Upper lobe of left lung (tissue), 6 donors: ENCODE measurements around the gene POLDIP3. TPM values are rescaled to one million over a fixed set of nuclear protein-coding genes. Genes with fewer than 3 reads are reported as not detected.
A peak's percentile ranks its signal among the peaks of the same experiment; 100 is the strongest.

ENCODE experiments used
- ATAC-seq, 2 donors: fragments of 200-7000 bp; cut with Tn5 transposase; one replicate each; pipeline ENCODE4 v1.9.1; 2022; ENCODE audit warnings: mild to moderate bottlenecking in 2 of 2, moderate library complexity in 2 of 2; ENCODE audit not compliant: low FRiP score in 2 of 2
- DNase-seq, 2 donors: peaks; one replicate each; pipeline ENCODE4 v3.0.0-alpha.2; 2019 to 2020
- H3K27ac ChIP-seq, 4 donors: fragments of 200-600 bp; sonication (generic); one replicate each; pipeline ENCODE4 v1.5.1; 2016 to 2019
- H3K27me3 ChIP-seq, 4 donors: fragments of 200-600 bp; sonication (generic); one replicate each; pipeline ENCODE4 v1.5.1; 2017 to 2019
- H3K36me3 ChIP-seq, 4 donors: fragments of 200-600 bp; sonication (generic); one replicate each; pipeline ENCODE4 v1.5.1; 2016 to 2019
- H3K4me1 ChIP-seq, 4 donors: fragments of 200-600 bp; sonication (generic); one replicate each; pipeline ENCODE4 v1.5.1; 2018 to 2019
- H3K4me3 ChIP-seq, 4 donors: fragments of 200-600 bp; sonication (generic); one replicate each; pipeline ENCODE4 v1.5.1; 2017 to 2019; ENCODE audit warnings: mild to moderate bottlenecking in 2 of 4, moderate library complexity in 1 of 4
- H3K9me3 ChIP-seq, 4 donors: fragments of 200-600 bp; sonication (generic); one replicate each; pipeline ENCODE4 v1.5.1; 2018 to 2019
- EP300 ChIP-seq, 4 donors: sonication (generic); formaldehyde crosslinking; IDR thresholded peaks; one replicate each; pipeline ENCODE4 v1.5.1; 2017; ENCODE audit warnings: antibody characterized with exemption in 4 of 4, control low read depth in 2 of 4
- POLR2A ChIP-seq, 4 donors: fragments of 450-650 bp; IDR thresholded peaks; one replicate each; pipeline ENCODE4 v1.5.1; 2016 to 2017; ENCODE audit warnings: antibody characterized with exemption in 4 of 4, mild to moderate bottlenecking in 2 of 4
- POLR2AphosphoS5 ChIP-seq, 2 donors: sonication (generic); formaldehyde crosslinking; IDR thresholded peaks; one replicate each; pipeline ENCODE4 v1.5.1; 2017; ENCODE audit warnings: antibody characterized with exemption in 2 of 2
- WGBS, 2 donors: methylation state at CpG; one replicate each; pipeline ENCODE4 v1.1.5; 2017 to 2018; 5-methylcytosine and 5-hydroxymethylcytosine counted together
- total RNA-seq, 6 donors: library from RNA; depleted of rRNA in 4 of 6; stranded (reverse); fragments of >200 nt in 4 of 6; gene quantifications; one replicate each; pipeline versions ENCODE4 v1.1.0 to v1.2.1, GENCODE V29; 2016 to 2021
- TF ChIP-seq, protein P1 (sequence below), 6 experiments: fragments of 450-650 bp in 4 of 6; fragments of 200-600 bp in 2 of 6; sonication (generic) in 2 of 6; IDR thresholded peaks; one replicate each; pipeline ENCODE4 v1.5.1; 2016 to 2019; ENCODE audit warnings: antibody characterized with exemption in 6 of 6
- donor health status: DM: no; HTN: no; CAD: no; lungs with moderate emphysema.
- donor health status: DM: no; HTN: yes; CAD: no; lungs with severe emphysema.

The POLDIP3 gene
- total RNA-seq, 6 donors from 2014 or later = 38.0 to 74.5 (median 55.6) TPM

DNA sequence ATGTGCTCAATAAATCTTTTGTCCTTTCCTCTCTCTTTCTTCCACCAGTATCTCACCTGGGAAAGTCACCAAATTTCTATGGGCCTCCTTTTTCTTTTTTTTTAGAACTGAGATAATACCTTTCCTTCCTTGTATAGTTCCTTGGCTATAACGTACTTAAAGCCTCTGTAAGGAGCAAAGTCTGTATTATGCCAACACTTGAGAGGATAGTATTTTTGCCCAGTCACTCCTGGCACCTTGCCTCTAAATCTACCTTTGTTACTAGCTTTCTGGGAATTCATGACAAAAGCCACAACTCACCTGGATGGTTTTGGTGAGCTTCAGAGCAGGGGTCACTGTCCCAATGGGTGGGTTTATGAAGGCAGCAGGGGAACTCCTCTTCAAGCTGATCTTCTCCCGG, 12.2 kb downstream of the POLDIP3 start:
- Histone ChIP-seq H3K4me3 (no peak overlapping the region), H3K27me3 (no peaks in the 10 kb centered on the region), H3K4me1 (peaks cover 15 to 48% (median 38%) of the 10 kb centered on the region in 4 donors), H3K36me3 (peaks cover 18 to 62% (median 50%) of the 10 kb centered on the region in 4 donors), H3K27ac (peak overlapping the region; percentile 12 to 47 (median 38)), H3K9me3 (no peaks in the 10 kb centered on the region)
- no peak for DNase-seq
- 68 to 70% methylated on average over 2 of the region's 2 CpGs for WGBS, 2 donors
- TF ChIP-seq, protein P1, sequence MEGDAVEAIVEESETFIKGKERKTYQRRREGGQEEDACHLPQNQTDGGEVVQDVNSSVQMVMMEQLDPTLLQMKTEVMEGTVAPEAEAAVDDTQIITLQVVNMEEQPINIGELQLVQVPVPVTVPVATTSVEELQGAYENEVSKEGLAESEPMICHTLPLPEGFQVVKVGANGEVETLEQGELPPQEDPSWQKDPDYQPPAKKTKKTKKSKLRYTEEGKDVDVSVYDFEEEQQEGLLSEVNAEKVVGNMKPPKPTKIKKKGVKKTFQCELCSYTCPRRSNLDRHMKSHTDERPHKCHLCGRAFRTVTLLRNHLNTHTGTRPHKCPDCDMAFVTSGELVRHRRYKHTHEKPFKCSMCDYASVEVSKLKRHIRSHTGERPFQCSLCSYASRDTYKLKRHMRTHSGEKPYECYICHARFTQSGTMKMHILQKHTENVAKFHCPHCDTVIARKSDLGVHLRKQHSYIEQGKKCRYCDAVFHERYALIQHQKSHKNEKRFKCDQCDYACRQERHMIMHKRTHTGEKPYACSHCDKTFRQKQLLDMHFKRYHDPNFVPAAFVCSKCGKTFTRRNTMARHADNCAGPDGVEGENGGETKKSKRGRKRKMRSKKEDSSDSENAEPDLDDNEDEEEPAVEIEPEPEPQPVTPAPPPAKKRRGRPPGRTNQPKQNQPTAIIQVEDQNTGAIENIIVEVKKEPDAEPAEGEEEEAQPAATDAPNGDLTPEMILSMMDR (IDR thresholded peaks at IDR 0.05) = no peak
- TF ChIP-seq POLR2A (IDR thresholded peaks at IDR 0.05) = no peak
- no peak for TF ChIP-seq POLR2AphosphoS5 (IDR thresholded peaks at IDR 0.05)
- TF ChIP-seq EP300 (IDR thresholded peaks at IDR 0.05) = no peak
- ATAC-seq = no peak

DNA sequence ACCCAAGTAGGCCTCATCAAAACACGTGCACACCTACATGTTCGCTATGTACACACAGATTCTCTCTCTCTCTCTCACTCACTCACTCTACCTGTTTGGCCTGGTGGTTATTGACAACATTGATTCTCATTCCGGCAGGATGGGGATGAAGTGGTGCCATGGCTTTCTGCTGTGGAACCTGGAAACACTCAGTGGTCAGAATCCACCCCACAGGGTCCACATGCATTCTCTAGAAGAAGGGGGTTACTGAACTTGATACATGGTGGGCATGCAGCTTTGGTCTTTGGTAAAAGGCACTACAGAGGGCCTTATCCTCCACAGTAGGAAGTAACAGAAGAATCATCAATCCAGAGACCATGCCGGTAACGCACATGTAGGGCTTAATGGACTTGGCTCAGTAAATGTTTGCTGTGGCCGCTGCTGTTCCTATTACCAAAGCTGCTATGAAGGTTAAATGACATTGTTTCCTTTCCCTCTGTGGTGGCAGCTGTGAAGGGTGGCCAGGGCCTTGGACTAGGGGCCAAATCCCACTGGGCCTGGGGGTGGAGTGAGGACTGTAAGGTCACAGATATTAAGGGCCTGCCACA, 12.7 kb downstream of the POLDIP3 start:
- Histone ChIP-seq H3K27ac (peak overlapping the region; percentile 12 to 45 (median 25)), H3K9me3 (no peaks in the 10 kb centered on the region), H3K27me3 (no peaks in the 10 kb centered on the region), H3K36me3 (peaks cover 22 to 67% (median 55%) of the 10 kb centered on the region in 4 donors), H3K4me1 (peaks cover 15 to 48% (median 39%) of the 10 kb centered on the region in 4 donors), H3K4me3 (no peak overlapping the region)
- DNase-seq = no peak
- TF ChIP-seq, protein P1 (IDR thresholded peaks at IDR 0.05) = no peak
- no peak for TF ChIP-seq EP300 (IDR thresholded peaks at IDR 0.05)
- no peak for TF ChIP-seq POLR2AphosphoS5 (IDR thresholded peaks at IDR 0.05)
- no peak for TF ChIP-seq POLR2A (IDR thresholded peaks at IDR 0.05)
- ATAC-seq = no peak
- WGBS, 2 donors = 68 to 81% methylated on average over 6 of the region's 6 CpGs

DNA sequence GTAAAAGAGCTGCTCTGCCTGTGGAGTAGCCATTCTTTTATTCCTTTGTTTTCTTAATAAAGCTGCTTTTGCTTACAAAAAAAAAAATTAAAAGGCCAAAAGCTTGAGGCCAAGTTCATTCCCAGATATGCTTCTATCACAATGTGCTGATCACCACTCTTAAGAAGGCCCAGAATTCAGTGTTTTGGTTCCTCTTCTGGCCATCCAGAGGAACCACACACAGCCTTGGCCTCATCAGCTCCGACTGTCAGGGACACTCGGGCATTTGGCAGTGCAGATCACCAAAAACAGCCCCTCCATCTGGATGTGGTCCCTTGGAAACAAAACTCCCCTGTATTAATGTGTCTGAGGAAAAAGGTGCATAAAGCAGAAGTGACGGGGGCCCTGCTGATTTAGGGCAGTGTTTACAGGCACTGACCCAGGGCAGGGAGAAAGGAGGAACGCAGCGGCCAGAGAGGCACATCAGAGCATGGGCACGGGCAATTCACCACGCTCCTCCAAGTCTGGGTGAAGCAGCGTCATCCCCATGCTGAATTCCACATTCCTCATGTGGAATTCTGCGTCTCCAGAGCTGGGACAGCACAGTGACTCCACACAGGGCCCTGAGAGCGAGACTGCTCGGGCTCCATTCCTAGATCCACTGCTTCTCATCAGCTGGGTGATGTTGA, 17.7 kb downstream of the POLDIP3 start:
- peaks cover 0 to 13% (median 8%) of the 10 kb centered on the region in 4 donors for H3K4me1 ChIP-seq
- WGBS, 2 donors = 91 to 93% methylated on average over 11 of the region's 11 CpGs
- no peaks in the 10 kb centered on the region for H3K27me3 ChIP-seq
- peaks cover 47 to 100% (median 90%) of the 10 kb centered on the region in 4 donors for H3K36me3 ChIP-seq
- H3K27ac ChIP-seq = no peak overlapping the region
- ATAC-seq = no peak
- H3K9me3 ChIP-seq = no peaks in the 10 kb centered on the region
- no peak for TF ChIP-seq POLR2AphosphoS5 (IDR thresholded peaks at IDR 0.05)
- TF ChIP-seq, protein P1 (IDR thresholded peaks at IDR 0.05) = no peak
- no peak for TF ChIP-seq POLR2A (IDR thresholded peaks at IDR 0.05)
- no peak for TF ChIP-seq EP300 (IDR thresholded peaks at IDR 0.05)
- DNase-seq = no peak
- no peak overlapping the region for H3K4me3 ChIP-seq

DNA sequence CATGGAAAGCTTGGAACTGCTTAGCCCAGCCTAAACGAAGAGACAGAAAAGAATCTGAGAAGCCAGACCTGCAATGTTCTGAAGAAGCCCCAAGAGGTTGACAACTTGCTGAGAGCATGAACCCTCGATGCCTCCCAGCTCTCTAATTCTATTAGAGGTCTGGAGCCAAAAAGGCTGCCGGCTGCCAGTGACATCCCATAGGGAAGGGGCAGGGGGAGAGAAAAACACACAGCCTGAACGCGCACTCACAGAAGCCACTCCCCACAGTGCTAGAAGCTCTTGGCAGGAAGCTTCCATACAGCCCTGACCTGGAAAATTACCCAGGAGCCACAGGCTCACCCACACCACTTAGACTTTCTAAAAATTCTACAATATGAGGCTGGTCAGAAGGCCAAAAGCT, 18.3 kb downstream of the POLDIP3 start:
- ATAC-seq = peak; percentile 45 to 55
- Histone ChIP-seq H3K36me3 (peaks cover 42 to 100% (median 90%) of the 10 kb centered on the region in 4 donors), H3K4me1 (peaks cover 0 to 7% (median 3%) of the 10 kb centered on the region in 4 donors), H3K27ac (peak overlapping the region in 1 of 4 donors; percentile 5), H3K27me3 (no peaks in the 10 kb centered on the region), H3K4me3 (no peak overlapping the region), H3K9me3 (no peaks in the 10 kb centered on the region)
- TF ChIP-seq POLR2A (IDR thresholded peaks at IDR 0.05) (no peak), POLR2AphosphoS5 (IDR thresholded peaks at IDR 0.05) (no peak), EP300 (IDR thresholded peaks at IDR 0.05) (no peak)
- TF ChIP-seq, protein P1 (IDR thresholded peaks at IDR 0.05) = no peak
- 54 to 57% methylated on average over 5 of the region's 5 CpGs for WGBS, 2 donors
- no peak for DNase-seq
